HuH-7 (cell line): Measurements from ENCODE around the gene CYP17A1.

Source experiments
- DNase-seq: peaks from one replicate; pipeline ENCODE4 v3.0.0; 2011; ENCODE audit warnings: low spot score

The CYP17A1 gene

DNA sequence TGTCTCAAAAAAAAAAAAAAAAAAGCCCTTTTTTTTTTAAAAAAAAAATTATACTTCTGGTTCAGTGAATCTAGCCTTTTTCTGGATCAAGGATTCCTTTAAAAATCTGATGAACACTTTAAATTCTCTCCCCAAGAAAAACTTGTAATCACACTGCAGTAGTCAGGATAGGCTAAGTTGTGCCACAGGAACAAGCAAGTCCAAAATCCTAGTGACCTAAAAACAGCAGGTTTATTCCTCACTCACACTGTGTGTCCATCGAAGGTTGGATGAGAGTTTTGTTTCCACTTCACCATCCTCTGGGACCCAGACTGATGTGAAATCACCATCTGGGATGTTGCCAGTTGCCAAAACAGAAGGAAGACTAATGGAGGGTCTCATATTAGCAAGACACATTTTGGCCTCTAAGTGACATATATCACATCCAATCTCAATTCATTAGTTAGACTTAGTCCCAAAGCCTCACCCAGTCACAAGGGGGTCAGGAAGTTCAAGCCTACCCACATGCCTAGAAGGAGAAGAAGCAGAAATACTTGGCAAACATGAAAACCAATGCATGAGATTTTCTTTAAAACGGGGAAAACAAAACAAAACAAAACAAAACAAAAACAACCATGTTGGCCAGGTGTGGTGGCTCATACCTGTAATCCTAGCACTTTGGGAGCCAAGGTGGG, 32.7 kb downstream of the CYP17A1 start:
- DNase-seq = no peak

DNA sequence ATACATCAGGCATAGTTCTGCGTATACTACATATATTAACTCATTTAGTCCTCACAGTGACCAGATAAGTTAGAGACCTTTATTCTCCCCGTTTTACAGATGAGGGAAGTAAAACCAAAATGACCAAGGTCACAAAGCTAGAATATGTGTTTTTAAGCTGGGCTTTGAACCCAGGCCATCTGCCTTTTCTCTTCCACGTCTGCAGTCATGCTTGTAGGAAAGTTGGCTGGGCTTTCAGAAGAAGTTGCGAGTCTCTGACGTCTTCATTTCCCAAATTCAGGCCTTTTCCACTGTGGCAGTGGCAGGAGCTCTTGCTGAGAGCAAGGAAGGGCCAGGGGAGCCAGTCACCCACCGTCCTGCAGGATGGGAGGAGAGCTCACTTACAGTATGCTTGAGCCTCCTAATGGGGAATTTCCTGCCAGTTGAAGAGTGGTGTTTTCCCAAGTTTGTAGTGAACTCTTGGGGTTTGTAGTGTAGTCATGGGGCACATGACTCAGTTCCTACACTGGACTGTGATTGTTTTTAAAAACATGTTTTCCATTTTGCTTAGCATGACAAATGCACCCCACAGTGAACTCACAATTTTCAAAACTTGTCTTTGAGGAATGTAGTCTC, 34.2 kb downstream of the CYP17A1 start:
- DNase-seq = no peak

DNA sequence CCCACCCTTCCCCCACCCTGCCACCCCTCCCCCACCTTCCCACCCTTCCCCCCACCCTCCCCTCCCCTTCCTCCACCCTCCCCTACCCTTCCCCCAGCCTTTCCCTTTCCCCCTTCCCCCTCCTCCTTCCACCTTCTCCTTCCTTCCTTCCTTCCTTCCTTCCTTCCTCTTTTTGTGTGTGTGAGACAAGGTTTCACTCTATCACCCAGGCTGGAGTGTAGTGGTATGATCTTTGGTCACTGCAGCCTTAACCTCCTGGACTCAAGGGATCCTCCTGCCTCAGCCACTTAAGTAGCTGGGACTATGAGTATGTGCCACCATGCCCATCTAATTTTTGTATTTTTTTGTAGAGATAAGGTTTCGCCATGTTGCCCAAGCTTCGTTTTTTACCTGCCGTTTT, 35.2 kb downstream of the CYP17A1 start:
- no peak for DNase-seq

DNA sequence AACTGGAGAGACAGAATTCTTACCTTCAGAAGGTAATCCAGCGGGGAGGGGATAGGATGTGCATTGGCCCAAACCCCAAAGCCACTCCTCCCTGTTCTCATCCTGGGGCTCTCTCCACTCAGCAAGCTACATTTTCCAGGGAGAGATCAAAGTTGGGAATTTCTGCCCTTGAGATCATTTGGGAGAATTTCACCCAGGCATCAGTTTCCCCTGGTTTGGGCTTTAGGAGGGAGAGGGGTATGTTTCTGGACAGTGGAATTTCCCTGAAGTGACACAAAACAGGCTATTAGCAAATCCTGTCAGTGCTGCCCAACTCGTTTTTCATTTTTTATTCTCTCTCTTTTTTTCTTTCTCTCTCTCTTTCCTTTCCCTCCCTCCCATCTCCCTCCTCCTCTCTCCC, 35.7 kb downstream of the CYP17A1 start:
- DNase-seq = no peak

DNA sequence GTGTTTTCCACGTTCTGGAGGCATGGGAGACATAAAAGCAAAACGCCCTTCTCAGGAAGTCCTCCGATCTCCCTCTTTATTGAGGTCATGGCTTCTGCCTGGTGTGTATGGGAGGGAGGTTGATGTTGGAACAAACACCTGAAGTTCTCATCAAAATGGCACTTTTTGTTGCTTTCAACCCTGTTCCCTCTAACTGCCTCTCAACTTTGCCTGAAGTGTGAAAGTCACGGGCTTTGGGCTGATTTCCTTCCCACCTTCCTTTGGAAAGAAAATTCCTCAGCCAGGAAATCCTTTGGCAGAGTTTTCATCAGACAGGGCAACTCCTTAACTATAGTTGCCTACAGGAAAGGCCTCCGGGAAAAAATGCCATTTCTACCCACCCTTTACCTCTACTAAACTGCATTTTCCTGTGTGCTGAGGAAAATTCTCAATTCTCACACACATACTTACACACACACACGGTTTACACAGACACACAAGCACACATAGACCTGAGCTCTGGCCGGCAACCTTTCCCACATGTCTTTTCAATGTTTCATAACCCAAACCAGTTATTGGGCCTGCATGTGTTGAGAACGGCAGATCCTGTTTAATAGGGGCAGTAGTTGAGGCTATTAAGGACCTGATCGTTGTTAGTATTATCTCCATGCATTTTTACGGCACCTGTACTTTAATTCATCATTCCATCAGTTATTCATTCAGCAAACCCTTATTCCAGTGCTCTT, 36.4 kb downstream of the CYP17A1 start:
- DNase-seq = no peak

DNA sequence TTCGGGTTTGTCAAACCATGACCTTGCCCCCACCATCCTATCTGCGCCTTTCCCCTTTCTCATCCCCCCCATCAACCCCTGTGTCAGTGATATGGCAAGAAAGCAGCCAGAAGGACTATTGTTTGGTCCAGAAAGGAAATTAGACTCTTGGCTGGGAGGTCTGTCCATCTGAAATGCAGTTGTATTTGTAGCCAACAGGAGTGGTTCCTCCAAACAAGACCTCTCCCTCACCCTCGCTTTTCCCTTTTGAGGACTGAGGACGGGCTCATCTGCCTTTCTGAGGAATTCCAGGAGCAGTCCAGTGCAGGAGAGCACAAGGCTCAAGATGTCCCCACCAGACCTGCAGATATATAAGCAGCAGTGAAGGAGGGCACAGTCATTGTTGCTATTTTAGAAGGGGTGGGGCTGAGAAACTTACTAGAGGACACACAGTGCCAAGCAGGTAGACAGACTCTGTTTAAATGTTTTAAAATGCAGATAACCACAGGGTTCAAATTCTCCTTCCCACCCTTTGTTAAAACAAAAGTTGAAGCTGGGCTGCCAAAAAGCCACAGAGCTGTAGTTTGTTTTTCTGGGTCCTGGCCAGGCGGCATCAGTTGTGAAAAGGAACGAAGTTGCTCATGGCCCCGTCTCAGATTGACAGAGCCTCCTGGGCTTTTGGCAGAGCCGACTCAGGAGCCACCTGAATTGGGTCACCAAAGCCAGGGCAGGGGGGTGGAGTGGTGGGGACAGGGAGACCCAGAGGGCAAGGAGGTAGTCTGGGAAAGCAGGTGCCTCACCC, 37.3 kb downstream of the CYP17A1 start:
- no peak for DNase-seq

DNA sequence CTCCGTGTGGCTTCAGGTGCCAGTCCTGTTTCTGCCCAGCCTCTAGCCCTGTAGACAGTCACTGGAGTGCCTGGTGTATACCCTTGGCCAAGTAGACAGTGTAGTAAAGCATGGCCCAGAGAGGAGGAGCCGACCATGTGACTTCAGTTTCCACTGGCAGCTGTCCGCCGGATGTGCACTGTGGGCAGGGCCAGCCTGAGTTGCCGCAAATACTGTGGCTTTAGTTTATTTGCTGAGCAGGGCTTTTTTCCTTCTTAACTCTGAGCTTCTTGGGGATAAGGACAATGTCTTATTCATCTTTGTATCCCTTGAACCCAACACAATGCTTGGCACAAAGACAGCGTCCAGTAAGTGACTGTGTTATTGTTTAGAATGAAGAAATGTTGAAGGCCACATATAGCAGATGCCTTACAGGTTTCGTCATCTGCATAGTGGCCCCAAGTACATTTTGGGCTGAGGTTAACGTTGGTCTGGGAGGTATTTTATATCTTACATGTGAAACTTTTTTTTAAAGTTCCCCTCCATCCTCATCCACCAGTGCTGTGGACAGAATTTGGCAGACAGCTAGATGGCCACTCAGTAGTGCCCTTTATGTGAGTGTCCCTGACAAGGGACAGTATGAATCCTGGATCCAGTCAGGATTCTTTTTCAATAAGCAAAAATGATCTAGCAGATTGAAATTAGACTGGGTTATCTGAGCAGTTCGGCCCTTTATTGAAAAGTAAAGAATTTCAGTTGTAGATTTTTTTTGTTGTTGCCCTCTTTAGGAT, 40.6 kb downstream of the CYP17A1 start:
- DNase-seq = no peak

DNA sequence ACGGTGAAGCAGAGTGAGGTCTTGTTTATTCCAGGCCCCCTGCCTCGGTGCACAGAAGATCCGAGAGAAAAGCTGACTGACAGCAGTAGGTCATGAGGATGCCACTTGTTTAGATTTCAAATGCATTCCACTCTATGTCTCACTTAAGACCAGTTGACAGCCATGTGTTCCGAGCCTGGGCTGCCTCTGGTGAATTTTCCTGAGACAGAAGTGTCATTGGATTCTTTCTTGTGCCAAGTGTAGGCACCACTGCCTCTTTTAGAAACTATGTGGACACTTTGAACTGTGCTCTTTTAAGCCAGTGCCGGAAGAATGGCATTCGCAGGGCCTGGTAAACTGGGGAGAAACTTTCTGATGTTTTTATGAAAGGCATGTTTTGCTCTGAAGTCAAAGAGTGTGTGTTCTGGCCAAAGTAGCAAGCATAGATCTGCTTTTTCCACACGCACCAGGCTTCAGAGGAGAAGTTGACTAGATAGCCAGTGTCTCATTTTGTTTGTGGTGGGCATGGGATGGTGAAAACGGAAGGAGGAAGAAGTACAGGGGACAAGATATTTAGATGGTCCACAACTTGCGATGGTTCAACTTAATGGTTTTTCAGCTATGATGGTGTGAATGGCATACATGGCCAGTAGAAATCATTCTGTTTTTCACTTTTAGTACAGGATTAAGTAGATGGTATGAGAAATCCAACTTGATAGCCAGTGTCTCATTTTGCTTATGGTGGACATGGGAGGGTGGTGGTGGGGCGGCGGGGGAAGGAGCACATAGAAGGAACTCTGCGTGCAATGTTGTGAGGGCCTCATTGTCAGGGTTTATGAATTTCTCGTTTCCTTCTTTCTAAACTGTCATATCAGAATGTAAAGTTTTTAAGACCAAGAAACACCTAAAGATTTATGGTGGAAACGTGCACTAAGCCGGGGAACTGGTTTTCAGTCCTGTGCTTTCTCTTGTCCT, 41.5 kb downstream of the CYP17A1 start:
- DNase-seq = no peak

DNA sequence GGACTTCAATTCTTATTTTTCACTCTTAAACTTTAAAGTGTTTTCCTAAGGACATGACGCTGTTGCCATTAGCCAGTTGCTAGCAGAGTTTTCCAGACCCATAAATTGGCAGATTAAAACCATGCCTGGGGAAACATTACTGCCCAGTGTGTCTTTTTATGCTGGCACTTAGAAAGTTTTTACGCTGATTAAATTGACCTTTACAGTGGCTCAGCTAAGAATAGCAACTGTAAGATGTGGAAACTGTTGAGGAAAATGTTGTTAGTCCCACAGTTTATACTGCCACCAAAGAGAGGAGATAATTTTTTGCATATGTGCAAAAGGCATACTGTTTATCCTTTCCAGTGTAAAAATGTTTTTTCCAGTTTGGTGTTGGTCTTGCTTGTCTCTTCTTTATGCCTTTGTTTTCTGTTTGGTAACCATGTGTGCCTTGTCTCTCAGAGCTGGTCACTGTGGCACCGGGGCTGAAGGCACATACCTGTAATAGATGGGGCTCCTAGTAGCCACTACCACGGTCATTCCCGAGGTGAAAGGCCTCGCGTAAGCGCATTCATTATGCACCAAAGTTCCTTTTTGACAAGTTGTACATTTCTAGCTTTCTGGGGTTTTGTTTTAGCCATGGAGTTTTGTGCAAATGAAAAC, 45.3 kb downstream of the CYP17A1 start:
- DNase-seq = no peak

DNA sequence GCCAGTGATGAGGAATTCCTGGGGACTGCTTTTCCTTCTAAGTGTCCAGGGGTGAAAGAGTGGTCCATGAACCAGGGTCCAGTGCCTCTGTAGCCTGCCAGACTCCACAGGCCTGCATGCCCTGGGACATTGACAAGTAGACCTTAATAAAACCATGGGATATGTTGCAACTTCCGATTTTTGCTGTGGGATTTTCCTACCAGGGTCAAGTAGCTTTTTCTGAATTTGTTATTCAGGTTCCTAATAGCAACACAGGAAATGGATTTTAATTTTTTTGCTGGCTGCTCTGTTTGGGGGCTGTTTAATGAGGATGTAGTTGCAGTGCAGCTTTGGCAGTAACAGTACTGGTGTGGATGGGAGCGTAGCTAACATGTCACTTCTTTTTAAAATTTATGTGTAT, 51.4 kb downstream of the CYP17A1 start:
- no peak for DNase-seq

DNA sequence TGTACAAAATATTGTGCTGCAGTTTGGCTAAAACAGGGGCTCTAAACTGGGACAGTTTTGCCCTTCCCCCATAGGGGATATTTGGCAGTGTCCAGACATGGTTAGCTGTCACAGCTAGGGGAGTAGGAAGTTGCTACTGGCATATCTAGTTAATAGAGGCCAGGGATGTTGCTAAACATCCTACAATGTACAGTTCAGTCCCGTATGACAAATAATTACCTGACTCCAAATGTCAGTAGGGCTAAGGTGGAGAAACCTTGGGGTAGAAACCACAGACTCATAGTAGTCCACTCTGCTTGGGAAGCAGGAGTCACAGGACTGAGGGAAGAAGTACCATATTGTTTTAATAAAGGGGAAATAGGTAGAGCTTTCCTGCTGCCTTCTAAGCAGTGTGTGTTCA, 53.6 kb downstream of the CYP17A1 start:
- DNase-seq = no peak

DNA sequence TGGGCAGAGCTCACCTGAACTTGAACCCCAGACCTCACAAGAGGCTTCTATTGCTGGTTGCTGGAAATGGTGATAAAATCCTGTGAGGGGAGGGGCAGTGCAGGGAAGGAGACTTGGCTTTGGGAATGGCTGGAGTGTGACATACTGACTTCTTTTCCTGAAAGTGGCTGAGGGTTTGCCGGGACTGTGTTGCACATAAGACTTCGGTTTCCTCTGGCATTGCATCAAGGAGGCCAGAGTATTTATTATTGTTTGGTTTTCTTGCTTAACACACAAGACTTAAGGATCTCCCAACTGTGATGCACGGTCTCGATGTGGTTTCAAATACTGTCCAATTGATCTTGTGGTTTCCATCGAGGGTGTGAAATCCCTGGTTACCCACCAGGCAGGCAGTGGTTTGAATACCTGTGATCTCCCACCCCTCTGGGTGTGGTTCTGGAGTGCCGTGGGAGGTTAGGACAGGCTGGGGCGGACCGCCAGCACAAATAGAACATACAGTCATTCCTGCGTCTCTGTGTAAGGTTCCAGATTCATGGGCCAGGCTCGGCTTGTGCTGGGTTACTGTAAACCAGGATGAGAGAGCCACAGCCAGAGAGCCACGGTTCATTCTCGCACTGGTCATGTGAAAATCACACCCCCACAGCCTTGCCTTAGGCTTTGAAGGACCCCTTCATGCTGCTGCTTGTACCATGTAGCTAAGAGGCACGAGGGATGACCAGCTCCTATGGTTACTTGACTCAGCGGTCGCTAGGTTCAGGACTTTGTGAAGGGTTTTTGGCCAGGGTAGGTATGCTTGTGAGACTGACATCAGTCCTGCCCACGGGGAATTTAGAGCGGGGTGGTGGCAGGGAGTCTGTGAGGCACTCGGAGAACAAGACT, 54.3 kb downstream of the CYP17A1 start:
- DNase-seq = no peak

DNA sequence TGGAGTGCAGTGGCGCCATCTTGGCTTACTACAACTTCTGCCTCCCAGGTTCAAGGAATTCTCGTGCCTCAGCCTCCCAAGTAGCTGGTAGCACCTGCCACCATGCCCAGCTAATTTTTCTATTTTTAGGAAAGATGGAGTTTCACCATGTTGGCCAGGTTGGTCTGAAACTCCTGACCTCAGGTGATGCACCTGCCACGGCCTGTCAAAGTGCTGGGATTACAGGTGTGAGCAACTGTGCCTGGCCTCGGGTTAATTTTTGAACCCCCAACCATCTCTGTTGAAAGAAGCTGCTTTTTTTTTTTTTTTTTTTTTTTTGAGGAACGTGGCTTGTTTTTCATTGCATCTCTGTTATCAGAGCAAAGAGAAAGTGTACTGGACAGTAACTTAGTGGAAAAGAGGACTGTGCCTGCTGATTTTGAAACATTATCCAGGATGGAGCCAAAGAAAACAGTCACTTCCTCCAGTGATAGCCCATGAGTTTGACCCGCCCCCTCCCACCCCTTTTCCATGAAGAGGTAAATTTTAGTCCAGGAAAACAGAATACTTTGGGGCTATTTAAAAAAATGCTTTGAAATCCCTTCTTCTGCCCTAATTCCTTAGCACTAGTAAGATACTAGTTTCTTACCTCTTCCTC, 55.2 kb downstream of the CYP17A1 start:
- DNase-seq = no peak

DNA sequence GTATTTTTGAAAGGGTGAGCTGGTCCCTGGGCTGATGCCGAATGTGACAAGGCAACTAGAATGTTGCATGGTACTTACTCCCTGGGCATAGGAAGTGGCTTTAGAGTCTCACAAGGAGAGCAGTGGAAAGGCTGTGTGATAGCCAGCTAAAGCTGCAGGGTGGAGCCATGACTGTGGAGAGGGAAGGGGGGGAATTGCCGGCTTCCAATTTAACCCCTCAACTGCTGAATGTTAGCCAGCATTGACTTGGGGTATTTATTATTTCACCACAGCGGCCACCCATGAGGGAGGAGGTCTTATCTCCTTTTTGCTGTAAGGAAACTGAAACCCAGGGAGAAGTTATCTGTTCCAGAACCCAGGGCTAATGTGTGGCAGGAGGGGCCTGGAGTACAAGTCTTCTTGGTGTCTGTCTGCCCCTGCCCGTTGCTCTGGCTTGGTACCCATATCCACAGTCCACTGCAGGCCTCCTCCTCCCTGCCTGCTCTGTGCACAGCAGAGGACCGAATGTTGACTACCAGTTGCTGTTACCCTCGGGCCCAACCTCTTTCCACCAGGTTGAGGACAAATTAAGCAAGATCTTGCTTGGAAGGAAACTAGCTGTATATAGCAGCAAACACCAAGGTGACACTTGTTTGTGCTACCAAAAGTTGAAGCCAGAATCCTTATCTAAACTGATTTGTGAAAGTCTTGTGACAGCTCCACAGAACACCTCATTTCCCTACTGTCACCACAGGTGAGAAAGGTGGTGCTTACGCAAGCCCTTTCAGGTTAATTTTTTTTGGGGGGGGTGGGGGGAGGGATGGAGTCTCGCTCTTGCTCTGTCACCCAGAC, 55.9 kb downstream of the CYP17A1 start:
- no peak for DNase-seq
